ENCODE results near the gene SPATA6L. TPM values are rescaled to one million over a fixed set of nuclear protein-coding genes. Genes with fewer than 3 reads are reported as not detected.
A peak's percentile ranks its signal among the peaks of the same experiment; 100 is the strongest.

The SPATA6L gene
- total and polyA plus RNA-seq, 2 of the 13 experiments (the other 11 are each of a cell fraction or from before 2014, with no cell fraction given) = 1.1 to 1.9 TPM

DNA sequence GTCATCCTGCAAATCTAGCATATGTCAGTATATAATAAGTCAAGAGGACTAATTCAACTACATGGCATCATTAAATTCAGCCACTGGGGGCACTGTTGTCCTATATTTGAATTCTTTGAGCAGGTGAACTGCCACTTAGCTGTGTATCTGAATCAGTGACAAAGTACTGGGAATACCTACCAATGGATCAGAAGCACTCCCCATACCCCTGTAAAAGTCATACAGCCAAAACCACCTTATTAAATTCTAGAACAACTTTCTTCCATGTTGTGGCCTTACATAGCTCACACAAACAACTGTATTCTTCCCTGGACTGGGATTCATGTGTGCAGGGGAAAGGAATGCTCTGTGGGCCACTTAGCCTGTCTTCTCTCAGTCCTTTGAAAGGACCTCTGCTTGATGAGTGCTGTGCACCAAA, 61.6 kb downstream of the SPATA6L start (continued):
- TF ChIP-seq, protein P1, sequence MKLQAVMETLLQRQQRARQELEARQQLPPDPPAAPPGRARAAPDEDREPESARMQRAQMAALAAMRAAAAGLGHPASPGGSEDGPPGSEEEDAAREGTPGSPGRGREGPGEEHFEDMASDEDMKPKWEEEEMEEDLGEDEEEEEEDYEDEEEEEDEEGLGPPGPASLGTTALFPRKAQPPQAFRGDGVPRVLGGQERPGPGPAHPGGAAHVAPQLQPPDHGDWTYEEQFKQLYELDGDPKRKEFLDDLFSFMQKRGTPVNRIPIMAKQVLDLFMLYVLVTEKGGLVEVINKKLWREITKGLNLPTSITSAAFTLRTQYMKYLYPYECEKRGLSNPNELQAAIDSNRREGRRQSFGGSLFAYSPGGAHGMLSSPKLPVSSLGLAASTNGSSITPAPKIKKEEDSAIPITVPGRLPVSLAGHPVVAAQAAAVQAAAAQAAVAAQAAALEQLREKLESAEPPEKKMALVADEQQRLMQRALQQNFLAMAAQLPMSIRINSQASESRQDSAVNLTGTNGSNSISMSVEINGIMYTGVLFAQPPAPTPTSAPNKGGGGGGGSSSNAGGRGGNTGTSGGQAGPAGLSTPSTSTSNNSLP (IDR thresholded peaks at IDR 0.05; ENCODE audit: low read depth, low read length) = peak; percentile 79
- TF ChIP-seq XBP1 (CRISPR knock-in tag; IDR thresholded peaks at IDR 0.05) = no peak
- no peak for TF ChIP-seq BRCA1 (CRISPR knock-in tag; IDR thresholded peaks at IDR 0.05)
- TF ChIP-seq, protein P2, sequence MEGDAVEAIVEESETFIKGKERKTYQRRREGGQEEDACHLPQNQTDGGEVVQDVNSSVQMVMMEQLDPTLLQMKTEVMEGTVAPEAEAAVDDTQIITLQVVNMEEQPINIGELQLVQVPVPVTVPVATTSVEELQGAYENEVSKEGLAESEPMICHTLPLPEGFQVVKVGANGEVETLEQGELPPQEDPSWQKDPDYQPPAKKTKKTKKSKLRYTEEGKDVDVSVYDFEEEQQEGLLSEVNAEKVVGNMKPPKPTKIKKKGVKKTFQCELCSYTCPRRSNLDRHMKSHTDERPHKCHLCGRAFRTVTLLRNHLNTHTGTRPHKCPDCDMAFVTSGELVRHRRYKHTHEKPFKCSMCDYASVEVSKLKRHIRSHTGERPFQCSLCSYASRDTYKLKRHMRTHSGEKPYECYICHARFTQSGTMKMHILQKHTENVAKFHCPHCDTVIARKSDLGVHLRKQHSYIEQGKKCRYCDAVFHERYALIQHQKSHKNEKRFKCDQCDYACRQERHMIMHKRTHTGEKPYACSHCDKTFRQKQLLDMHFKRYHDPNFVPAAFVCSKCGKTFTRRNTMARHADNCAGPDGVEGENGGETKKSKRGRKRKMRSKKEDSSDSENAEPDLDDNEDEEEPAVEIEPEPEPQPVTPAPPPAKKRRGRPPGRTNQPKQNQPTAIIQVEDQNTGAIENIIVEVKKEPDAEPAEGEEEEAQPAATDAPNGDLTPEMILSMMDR (CRISPR knock-in tag; IDR thresholded peaks at IDR 0.05) = peak; percentile 72
- TF ChIP-seq ZNF562 (CRISPR knock-in tag; IDR thresholded peaks at IDR 0.05; ENCODE audit: borderline replicate concordance) = no peak
- TF ChIP-seq ZNF839 (CRISPR knock-in tag; IDR thresholded peaks at IDR 0.05; ENCODE audit: borderline replicate concordance) = no peak
- TF ChIP-seq MEIS2 (CRISPR knock-in tag; IDR thresholded peaks at IDR 0.05) = no peak
- no peak for TF ChIP-seq ZNF124 (CRISPR knock-in tag; IDR thresholded peaks at IDR 0.05)

- DNase-seq (ENCODE audit: low spot score) (no peak), FAIRE-seq (no peak), ATAC-seq (no peak)
- Histone ChIP-seq H3K9ac (ENCODE audit: insufficient read depth, low read depth, low read length) (no peak overlapping the region), H3K27me3 (ENCODE audit: control insufficient read depth in 1 of 2, insufficient read depth in 2 of 2, low read length in 2 of 2) (no peaks in the 10 kb centered on the region), H4K20me1 (ENCODE audit: insufficient read depth, low read length) (no peaks in the 10 kb centered on the region), H3K36me3 (replicated peaks in 1 of 2; ENCODE audit: control insufficient read depth in 1 of 2, insufficient read depth in 2 of 2, low read length in 2 of 2) (no peaks in the 10 kb centered on the region), H3K79me2 (ENCODE audit: insufficient read depth, low read length) (no peaks in the 10 kb centered on the region), H2AFZ (ENCODE audit: low read length) (no peak overlapping the region), H3K9me3 (ENCODE audit: low read length) (no peaks in the 10 kb centered on the region), H3K27ac (ENCODE audit: extremely low read length, insufficient read depth, low read length) (no peak overlapping the region), H3K4me3 (replicated peaks in 1 of 3; ENCODE audit: insufficient read depth in 1 of 3, low read depth in 2 of 3, low read length in 3 of 3) (no peak overlapping the region), H3K4me1 (ENCODE audit: insufficient read depth, low read length) (no peaks in the 10 kb centered on the region), H3K4me2 (ENCODE audit: low read depth, low read length) (no peak overlapping the region)
- intact Hi-C loops (cut with micrococcal nuclease; ENCODE audit: unreplicated experiment) = loop anchor here (5.0 kb wide), 2 partner anchors 38 to 158 kb away; no protein-coding TSS in a partner anchor
- in situ Hi-C loops (cut with HindIII; ENCODE audit: extremely low pct_ligation_motif_present, low pct_unique_long_range_greater_than_20kb) = loop anchor here (5.0 kb wide), 1 partner anchor 383 kb away; the partner anchor contains the start of gene JAK2
- TF ChIP-seq SNAPC2 (CRISPR knock-in tag; IDR thresholded peaks at IDR 0.05) = no peak
- no peak for TF ChIP-seq HES4 (CRISPR knock-in tag; IDR thresholded peaks at IDR 0.05; ENCODE audit: borderline replicate concordance)
- TF ChIP-seq NR2F6 (IDR thresholded peaks at IDR 0.05) = no peak
- no peak for TF ChIP-seq NR2F6 (CRISPR knock-in tag; IDR thresholded peaks at IDR 0.05)
- ChIA-PET CTCF (ENCODE audit: low intra/inter-chr PET ratio, low total read pairs) (interaction anchor here (1.2 kb wide), 2 partner anchors 147 to 384 kb away, joined by 4 read pairs; no protein-coding TSS in a partner anchor), POLR2A (no interaction called here)
- no TSS peak for BruUV-seq (replicated peaks)
- 88% methylated on average over 5 of the region's 5 CpGs for WGBS (ENCODE audit: low lambda C conversion rate)
Measured at GRCh38 chr9:4603830-4604229, 62.5 kb downstream of the SPATA6L start.

Measured in HepG2 (cell line).